Stimulated activated naive B cell treated with anti-CD40 and anti-IgM and Interleukin-4, amounts not matched to agents 10 μg/mL and 1 μg/mL and 100 μg/mL, for 72 hours (primary cell): ENCODE measurements around the gene ST7.
"Not testable (repeated sequence)": the region's sequence is repeated elsewhere in the genome, so short reads cannot be mapped to it uniquely, and the experiment has no call there.

Experiments used
- ATAC-seq, 2 donors: fragments of 150-1000 bp; cut with Tn5 transposase; replicated peaks; 2 replicates each; pipeline ENCODE4 v1.10.0; 2021; ENCODE audit warnings: moderate library complexity in 1 of 2
- DNase-seq: peaks from one replicate; pipeline ENCODE4 v3.0.0; 2021
- H3K27ac Mint-ChIP-seq: one replicate; pipeline ENCODE4 v1.8.0; 2022; ENCODE audit warnings: mild to moderate bottlenecking, mixed read lengths
- H3K27me3 Mint-ChIP-seq, 2 donors: one replicate each; pipeline ENCODE4 v1.8.0; 2022; ENCODE audit warnings: mixed read lengths in 2 of 2
- H3K36me3 Mint-ChIP-seq, 2 donors: one replicate each; pipeline ENCODE4 v1.8.0; 2022; ENCODE audit warnings: mixed read lengths in 2 of 2, mild to moderate bottlenecking in 1 of 2
- H3K4me1 Mint-ChIP-seq, 2 donors: one replicate each; pipeline ENCODE4 v1.8.0; 2022; ENCODE audit warnings: mixed read lengths in 2 of 2, mild to moderate bottlenecking in 1 of 2
- H3K4me3 Mint-ChIP-seq, 2 donors: one replicate each; pipeline ENCODE4 v1.8.0; 2022; ENCODE audit warnings: mild to moderate bottlenecking in 2 of 2, mixed read lengths in 2 of 2, moderate library complexity in 1 of 2
- H3K9me3 Mint-ChIP-seq, 2 donors: one replicate each; pipeline ENCODE4 v1.8.0; 2022; ENCODE audit warnings: mixed read lengths in 2 of 2, mild to moderate bottlenecking in 1 of 2

ST7 gene

GRCh38 chr7:117030346-117030745, 77.0 kb downstream of the ST7 start:
- ATAC-seq, H3K27ac Mint-ChIP-seq, H3K36me3 Mint-ChIP-seq, DNase-seq, H3K9me3 Mint-ChIP-seq, H3K27me3 Mint-ChIP-seq, H3K4me1 Mint-ChIP-seq, H3K4me3 Mint-ChIP-seq: not testable (repeated sequence)

GRCh38 chr7:117030793-117031192, 77.5 kb downstream of the ST7 start:
- H3K27ac Mint-ChIP-seq, H3K9me3 Mint-ChIP-seq, H3K4me3 Mint-ChIP-seq, DNase-seq, ATAC-seq, H3K4me1 Mint-ChIP-seq, H3K36me3 Mint-ChIP-seq, H3K27me3 Mint-ChIP-seq: not testable (repeated sequence)

GRCh38 chr7:117032810-117033209, 79.5 kb downstream of the ST7 start:
- Mint-ChIP-seq H3K9me3 (peaks cover 5 to 6% of the 10 kb centered on the region in 2 donors), H3K36me3 (no peaks in the 10 kb centered on the region), H3K4me3 (no peak overlapping the region), H3K27me3 (no peaks in the 10 kb centered on the region), H3K4me1 (no peaks in the 10 kb centered on the region), H3K27ac (no peak overlapping the region)
- DNase-seq, result no peak
- ATAC-seq, result no peak

- no peaks in the 10 kb centered on the region for H3K4me1 Mint-ChIP-seq
- ATAC-seq (no peak), DNase-seq (no peak)
- no peaks in the 10 kb centered on the region for H3K27me3 Mint-ChIP-seq
- no peak overlapping the region for H3K4me3 Mint-ChIP-seq
- H3K9me3 Mint-ChIP-seq, result peaks cover 0 to 4% of the 10 kb centered on the region in 2 donors
- H3K27ac Mint-ChIP-seq, result no peak overlapping the region
- H3K36me3 Mint-ChIP-seq, result no peaks in the 10 kb centered on the region
Measured at GRCh38 chr7:117034851-117035464, 81.7 kb downstream of the ST7 start.

DNA sequence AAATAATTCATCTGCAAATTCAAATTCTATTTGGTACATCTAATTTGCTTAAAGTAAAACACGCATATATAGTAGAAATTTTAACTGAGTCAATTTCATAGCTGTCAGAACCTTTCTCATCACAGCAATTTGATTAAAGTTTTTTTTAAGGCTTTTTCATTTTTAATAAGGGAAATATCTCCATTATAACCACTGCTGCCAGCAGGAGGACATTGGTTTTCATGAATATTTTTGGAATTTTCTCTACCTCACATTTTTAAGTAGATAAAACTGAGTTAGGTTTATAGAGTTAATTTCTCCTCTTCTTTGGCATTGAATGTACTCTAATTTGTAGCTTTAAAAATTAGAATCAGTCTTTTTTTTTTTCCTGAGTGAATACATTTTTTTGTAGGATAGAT, 82.2 kb downstream of the ST7 start:
- DNase-seq (no peak), ATAC-seq (no peak)
- Mint-ChIP-seq H3K36me3 (no peaks in the 10 kb centered on the region), H3K9me3 (peaks cover 0 to 4% of the 10 kb centered on the region in 2 donors), H3K4me3 (no peak overlapping the region), H3K27ac (no peak overlapping the region), H3K27me3 (no peaks in the 10 kb centered on the region), H3K4me1 (no peaks in the 10 kb centered on the region)

DNA sequence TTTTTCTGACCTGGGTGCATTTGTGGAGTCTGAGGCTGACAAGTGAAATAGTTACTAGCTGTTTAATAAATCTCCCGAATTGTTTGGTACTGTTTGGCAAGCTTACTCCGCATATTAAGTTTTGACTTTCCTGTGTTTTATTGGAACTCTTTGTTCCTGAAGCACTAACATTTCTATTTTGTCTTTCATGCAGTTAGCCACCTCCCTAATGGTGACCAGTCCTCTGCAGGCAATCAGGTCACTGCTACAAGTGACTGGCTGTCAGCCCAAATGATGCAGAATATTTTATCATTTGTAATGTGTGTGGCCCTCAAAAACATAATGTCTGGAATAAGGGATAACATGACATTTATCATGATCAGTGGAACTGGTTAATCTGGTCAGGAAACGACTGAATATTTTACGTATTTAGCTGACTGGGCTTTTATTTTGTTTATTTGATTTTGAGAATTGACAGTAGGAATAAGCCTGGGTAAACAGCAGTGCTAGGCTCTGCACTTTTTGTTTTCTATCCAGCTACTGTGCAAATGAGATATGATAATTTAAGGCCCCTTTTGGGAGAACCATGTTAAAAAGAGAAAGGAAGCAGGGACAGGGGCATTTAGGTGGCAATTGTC, 82.9 kb downstream of the ST7 start:
- Mint-ChIP-seq H3K9me3 (no peaks in the 10 kb centered on the region), H3K4me3 (no peak overlapping the region), H3K27ac (no peak overlapping the region), H3K4me1 (peaks cover 0 to 2% of the 10 kb centered on the region in 2 donors), H3K36me3 (no peaks in the 10 kb centered on the region), H3K27me3 (no peaks in the 10 kb centered on the region)
- ATAC-seq, result no peak
- DNase-seq, result no peak

- DNase-seq (no peak), ATAC-seq (no peak)
- H3K36me3 Mint-ChIP-seq, result no peaks in the 10 kb centered on the region
- no peak overlapping the region for H3K27ac Mint-ChIP-seq
- no peak overlapping the region for H3K4me3 Mint-ChIP-seq
- no peaks in the 10 kb centered on the region for H3K27me3 Mint-ChIP-seq
- no peaks in the 10 kb centered on the region for H3K9me3 Mint-ChIP-seq
- peaks cover 0 to 3% of the 10 kb centered on the region in 2 donors for H3K4me1 Mint-ChIP-seq
Measured at GRCh38 chr7:117036836-117037235, 83.5 kb downstream of the ST7 start.

DNA sequence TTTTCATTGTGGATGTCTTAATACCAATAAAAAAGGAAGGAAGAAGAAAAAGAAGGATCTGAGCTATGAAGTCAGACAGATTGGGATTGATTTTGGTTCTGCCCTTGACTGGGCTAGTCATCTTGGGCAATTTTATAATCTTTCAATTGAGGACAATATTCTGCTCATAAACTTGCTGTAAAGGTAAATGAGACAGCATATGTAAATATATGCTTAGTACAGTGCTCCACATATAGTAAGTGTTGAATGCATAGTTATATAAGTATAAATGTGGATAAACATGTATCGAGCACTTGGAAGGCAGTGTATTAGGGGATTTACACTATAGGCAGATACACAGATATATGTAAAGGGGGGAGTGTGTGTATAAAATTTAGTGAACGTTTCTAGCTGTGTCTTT, 85.1 kb downstream of the ST7 start:
- ATAC-seq (no peak), DNase-seq (no peak)
- H3K4me3 Mint-ChIP-seq, result no peak overlapping the region
- H3K27me3 Mint-ChIP-seq, result no peaks in the 10 kb centered on the region
- H3K4me1 Mint-ChIP-seq, result peaks cover 0 to 3% of the 10 kb centered on the region in 2 donors
- H3K36me3 Mint-ChIP-seq, result no peaks in the 10 kb centered on the region
- H3K27ac Mint-ChIP-seq, result no peak overlapping the region
- H3K9me3 Mint-ChIP-seq, result no peaks in the 10 kb centered on the region

- peak; percentile 70 to 77 for ATAC-seq
- no peaks in the 10 kb centered on the region for H3K36me3 Mint-ChIP-seq
- no peak overlapping the region for H3K27ac Mint-ChIP-seq
Measured at GRCh38 chr7:117041007-117041406, 87.7 kb downstream of the ST7 start.

GRCh38 chr7:117041822-117042221, 88.5 kb downstream of the ST7 start:
- no peak for DNase-seq

More at GRCh38 chr7:117041007-117041406, 87.7 kb downstream of the ST7 start:
- H3K4me1 Mint-ChIP-seq, result peaks cover 0 to 3% of the 10 kb centered on the region in 2 donors
- H3K27me3 Mint-ChIP-seq, result peaks cover 0 to 11% of the 10 kb centered on the region in 2 donors
- H3K4me3 Mint-ChIP-seq, result no peak overlapping the region
- no peak for DNase-seq
- H3K9me3 Mint-ChIP-seq, result no peaks in the 10 kb centered on the region

GRCh38 chr7:117043108-117043825, 90.0 kb downstream of the ST7 start:
- Mint-ChIP-seq H3K27me3 (peaks cover 0 to 15% of the 10 kb centered on the region in 2 donors), H3K36me3 (no peaks in the 10 kb centered on the region), H3K9me3 (no peaks in the 10 kb centered on the region), H3K4me1 (peaks cover 0 to 3% of the 10 kb centered on the region in 2 donors), H3K27ac (no peak overlapping the region), H3K4me3 (no peak overlapping the region)
- no peak for DNase-seq
- ATAC-seq, result no peak

More at GRCh38 chr7:117041822-117042221, 88.5 kb downstream of the ST7 start:
- Mint-ChIP-seq H3K27ac (no peak overlapping the region), H3K27me3 (peaks cover 0 to 15% of the 10 kb centered on the region in 2 donors), H3K9me3 (no peaks in the 10 kb centered on the region), H3K4me1 (peaks cover 0 to 3% of the 10 kb centered on the region in 2 donors), H3K36me3 (no peaks in the 10 kb centered on the region), H3K4me3 (no peak overlapping the region)
- ATAC-seq, result no peak

- peaks cover 4 to 22% of the 10 kb centered on the region in 2 donors for H3K27me3 Mint-ChIP-seq
- no peak for ATAC-seq
- DNase-seq, result no peak
- H3K4me1 Mint-ChIP-seq, result peaks cover 0 to 6% of the 10 kb centered on the region in 2 donors
- H3K36me3 Mint-ChIP-seq, result no peaks in the 10 kb centered on the region
- H3K4me3 Mint-ChIP-seq, result no peak overlapping the region
- no peaks in the 10 kb centered on the region for H3K9me3 Mint-ChIP-seq
- no peak overlapping the region for H3K27ac Mint-ChIP-seq
Measured at GRCh38 chr7:117044664-117045063, 91.4 kb downstream of the ST7 start.

- H3K9me3 Mint-ChIP-seq, result peaks cover 0 to under 1% of the 10 kb centered on the region in 2 donors
Measured at GRCh38 chr7:117045927-117046710, 92.8 kb downstream of the ST7 start.

DNA sequence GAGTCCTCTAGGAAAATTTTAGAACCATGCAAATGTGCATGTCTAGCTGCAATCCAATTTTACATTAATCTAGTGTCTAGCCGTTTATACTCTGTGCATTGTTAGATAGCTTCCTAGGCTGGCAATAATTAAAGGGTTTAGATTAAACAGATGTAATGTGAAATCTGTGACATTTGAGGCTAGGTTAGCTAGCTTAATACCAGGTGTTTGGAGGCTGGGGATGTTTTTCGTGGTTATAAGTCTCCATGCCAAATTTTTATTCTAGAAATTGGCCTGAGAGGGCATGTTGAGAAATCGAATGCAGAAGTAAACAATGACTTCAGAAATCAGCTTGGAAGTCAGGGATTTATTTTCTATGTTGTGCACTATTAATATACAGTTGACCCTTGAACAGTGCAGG, 94.2 kb downstream of the ST7 start:
- peaks cover 0 to 5% of the 10 kb centered on the region in 2 donors for H3K9me3 Mint-ChIP-seq
- no peak overlapping the region for H3K4me3 Mint-ChIP-seq
- ATAC-seq (no peak), DNase-seq (no peak)
- H3K36me3 Mint-ChIP-seq, result no peaks in the 10 kb centered on the region
- peaks cover 0 to 4% of the 10 kb centered on the region in 2 donors for H3K4me1 Mint-ChIP-seq
- no peak overlapping the region for H3K27ac Mint-ChIP-seq
- H3K27me3 Mint-ChIP-seq, result peaks cover 4 to 32% of the 10 kb centered on the region in 2 donors

More at GRCh38 chr7:117045927-117046710, 92.8 kb downstream of the ST7 start:
- ATAC-seq (no peak), DNase-seq (no peak)
- Mint-ChIP-seq H3K36me3 (no peaks in the 10 kb centered on the region), H3K27me3 (peaks cover 4 to 25% of the 10 kb centered on the region in 2 donors), H3K27ac (no peak overlapping the region), H3K4me3 (no peak overlapping the region), H3K4me1 (peaks cover 0 to 4% of the 10 kb centered on the region in 2 donors)
